ENCODE data around the gene EML6. TPM values are rescaled to one million over a fixed set of nuclear protein-coding genes. Genes with fewer than 3 reads are reported as not detected.
A peak's percentile ranks its signal among the peaks of the same experiment; 100 is the strongest.

EML6 gene
- total RNA-seq, 2 donors from 2014 or later: 0.46 to 10.7 TPM

- no peaks in the 10 kb centered on the region for H3K36me3 ChIP-seq
- intact Hi-C loops (cut with DNase I): loop anchor here (10.0 kb wide), 1 partner anchor 122 kb away; no protein-coding TSS in a partner anchor
- no peaks in the 10 kb centered on the region for H3K4me1 ChIP-seq (replicated peaks)
- TF ChIP-seq POLR2AphosphoS5 (IDR thresholded peaks at IDR 0.05): no peak
- no peak for TF ChIP-seq POLR2A (IDR thresholded peaks at IDR 0.05)
- TF ChIP-seq CTCF (IDR thresholded peaks at IDR 0.05): no peak
- no peaks in the 10 kb centered on the region for H3K27me3 ChIP-seq (replicated peaks; ENCODE audit: insufficient read depth)
- no peak overlapping the region for H3K4me3 ChIP-seq
- WGBS: 93% methylated on average over 7 of the region's 7 CpGs
- H3K9me3 ChIP-seq: no peaks in the 10 kb centered on the region
- DNase-seq (ENCODE audit: low spot score): no peak
- no peak overlapping the region for H3K27ac ChIP-seq
Measured at GRCh38 chr2:54902763-54903162, 179.3 kb downstream of the EML6 start.

GRCh38 chr2:54903736-54904554 lies 180.5 kb downstream of the EML6 start:
- Histone ChIP-seq H3K4me3 (no peak overlapping the region), H3K27me3 (replicated peaks; ENCODE audit: insufficient read depth) (no peaks in the 10 kb centered on the region), H3K36me3 (no peaks in the 10 kb centered on the region), H3K4me1 (replicated peaks) (no peaks in the 10 kb centered on the region), H3K27ac (peak overlapping the region; percentile 13 to 44), H3K9me3 (no peaks in the 10 kb centered on the region)
- WGBS: 51% methylated on average over 9 of the region's 9 CpGs
- peak; percentile 22 for DNase-seq (ENCODE audit: low spot score)
- no peak for TF ChIP-seq CTCF (IDR thresholded peaks at IDR 0.05)
- no peak for TF ChIP-seq POLR2AphosphoS5 (IDR thresholded peaks at IDR 0.05)
- no peak for TF ChIP-seq POLR2A (IDR thresholded peaks at IDR 0.05)
- intact Hi-C loops (cut with DNase I): loop anchor here (10.0 kb wide), 1 partner anchor 121 kb away; no protein-coding TSS in a partner anchor

- Histone ChIP-seq H3K4me3 (no peak overlapping the region), H3K27ac (peak overlapping the region; percentile 13 to 44), H3K27me3 (replicated peaks; ENCODE audit: insufficient read depth) (no peaks in the 10 kb centered on the region), H3K4me1 (replicated peaks) (no peaks in the 10 kb centered on the region), H3K9me3 (no peaks in the 10 kb centered on the region), H3K36me3 (no peaks in the 10 kb centered on the region)
- DNase-seq (ENCODE audit: low spot score): peak; percentile 74
- TF ChIP-seq POLR2AphosphoS5 (IDR thresholded peaks at IDR 0.05) (peak; percentile 81), POLR2A (IDR thresholded peaks at IDR 0.05) (no peak), CTCF (IDR thresholded peaks at IDR 0.05) (no peak)
- WGBS: 37% methylated on average over 5 of the region's 5 CpGs
- intact Hi-C loops (cut with DNase I): loop anchor here (10.0 kb wide), 1 partner anchor 120 kb away; no protein-coding TSS in a partner anchor
Measured at GRCh38 chr2:54904836-54905235, 181.4 kb downstream of the EML6 start.

GRCh38 chr2:54906716-54907115 lies 183.3 kb downstream of the EML6 start:
- TF ChIP-seq CTCF (IDR thresholded peaks at IDR 0.05) (no peak), POLR2AphosphoS5 (IDR thresholded peaks at IDR 0.05) (no peak), POLR2A (IDR thresholded peaks at IDR 0.05) (no peak)
- WGBS: 41% methylated on average over 3 of the region's 3 CpGs
- H3K9me3 ChIP-seq: no peaks in the 10 kb centered on the region
- no peaks in the 10 kb centered on the region for H3K27me3 ChIP-seq (replicated peaks; ENCODE audit: insufficient read depth)
- no peaks in the 10 kb centered on the region for H3K36me3 ChIP-seq
- intact Hi-C loops (cut with DNase I): loop anchor here (10.0 kb wide), 1 partner anchor 118 kb away; no protein-coding TSS in a partner anchor
- no peak for DNase-seq (ENCODE audit: low spot score)
- H3K4me3 ChIP-seq: no peak overlapping the region
- H3K27ac ChIP-seq: no peak overlapping the region
- H3K4me1 ChIP-seq (replicated peaks): no peaks in the 10 kb centered on the region
